COR-L47 (cell line): ENCODE measurements around the gene CCDC3.
A peak's percentile ranks its signal among the peaks of the same experiment; 100 is the strongest.

Experiments used
- DNase-seq: peaks from one replicate; lab custom pipeline; 2025; lab: John Stamatoyannopoulos, UW

The CCDC3 gene

DNA sequence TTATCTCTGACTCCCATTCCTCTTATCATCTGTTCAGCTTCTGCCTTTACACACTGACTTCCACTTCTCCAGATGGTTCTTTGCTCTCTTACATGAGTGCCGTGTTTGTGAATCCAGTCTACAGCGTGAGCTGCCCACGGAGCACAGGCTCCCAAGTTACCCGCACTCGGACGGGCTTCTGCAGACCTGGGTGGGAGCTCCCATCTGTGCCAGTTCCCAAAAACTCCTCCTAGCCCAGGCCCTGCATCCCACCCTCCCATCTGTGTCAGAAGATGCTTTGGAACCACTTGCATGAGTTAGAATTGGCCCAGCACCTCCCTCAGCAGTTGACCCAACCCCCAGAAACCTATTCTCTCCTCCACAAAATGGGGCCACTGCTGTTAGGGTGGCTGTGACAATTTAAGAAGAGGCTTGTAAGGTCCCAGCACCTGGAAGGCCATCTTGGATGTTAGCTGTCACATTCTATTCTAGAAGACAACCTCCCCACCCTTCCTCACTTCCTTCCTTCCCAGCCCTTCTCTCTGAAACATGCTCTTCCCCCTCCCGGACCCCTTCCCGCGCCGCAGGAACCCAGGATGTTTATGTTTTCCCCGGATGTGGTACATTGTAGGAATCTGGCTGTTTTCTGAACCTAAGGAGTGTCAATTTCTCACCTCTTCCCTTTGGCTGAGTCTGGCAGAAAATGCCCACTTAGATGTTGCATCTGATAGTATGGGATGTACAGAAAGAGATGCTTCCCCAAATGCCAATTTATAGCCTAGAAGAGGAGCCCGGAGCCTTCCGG lies 79.2 kb downstream of the CCDC3 start:
- DNase-seq = no peak

DNA sequence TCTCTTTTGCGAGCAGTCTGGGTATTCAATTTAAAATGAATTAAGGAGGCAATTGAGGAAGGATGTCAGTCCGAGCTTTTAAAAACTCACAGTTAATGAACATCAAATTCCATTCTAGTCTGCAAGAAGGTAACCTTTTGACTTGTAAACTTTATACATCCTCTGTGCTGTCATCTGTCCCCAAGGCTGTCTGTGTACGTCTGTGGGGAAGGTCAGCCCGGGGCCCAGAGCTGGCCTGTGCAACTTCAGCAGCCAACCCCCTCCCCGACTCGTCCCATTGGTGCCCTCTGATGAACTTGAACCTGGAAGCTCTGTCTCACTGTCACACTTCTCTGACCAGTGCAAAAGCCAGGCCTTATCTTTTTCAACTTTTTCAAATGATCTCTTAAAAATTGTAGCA lies 80.3 kb downstream of the CCDC3 start:
- DNase-seq = no peak

DNA sequence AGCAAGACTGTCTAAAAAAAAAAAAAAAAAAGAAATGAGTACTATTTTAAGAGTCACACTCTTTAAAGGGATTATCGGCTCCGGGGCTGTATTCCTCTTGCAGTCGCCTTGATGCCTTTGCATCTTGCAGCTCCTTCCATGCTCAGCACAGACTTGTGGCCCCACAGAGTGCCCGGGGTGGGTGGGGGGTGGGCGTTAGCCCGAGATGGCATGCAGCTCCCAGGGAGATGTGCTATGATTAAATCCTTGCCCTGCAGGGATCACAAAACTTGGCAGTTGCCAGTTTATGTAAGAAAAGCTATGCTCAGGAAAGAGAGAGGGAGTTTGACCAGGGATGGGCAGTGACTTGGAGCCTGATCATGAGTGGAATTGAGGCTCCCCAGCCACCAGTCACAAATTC lies 81.9 kb downstream of the CCDC3 start:
- no peak for DNase-seq

DNA sequence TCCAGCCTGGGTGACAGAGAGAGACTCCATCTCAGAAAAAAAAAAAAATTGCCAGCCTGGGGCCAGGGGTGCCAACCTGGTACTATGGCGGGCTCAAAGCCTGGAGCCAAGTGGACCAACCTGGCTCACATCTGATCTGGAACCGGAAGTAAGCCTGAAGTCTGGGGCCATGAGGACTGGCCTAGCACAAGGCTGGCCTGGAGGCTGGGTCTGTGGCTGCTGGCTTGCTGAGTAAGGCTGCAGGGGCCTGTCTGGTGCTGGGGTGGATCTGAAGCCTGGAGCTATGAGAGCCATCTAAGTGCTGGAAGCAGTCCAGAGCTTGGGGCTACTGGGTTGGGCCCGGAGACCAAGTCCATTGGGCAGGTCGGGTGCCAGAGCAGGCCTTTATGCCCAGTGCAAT lies 84.9 kb downstream of the CCDC3 start:
- DNase-seq = no peak

DNA sequence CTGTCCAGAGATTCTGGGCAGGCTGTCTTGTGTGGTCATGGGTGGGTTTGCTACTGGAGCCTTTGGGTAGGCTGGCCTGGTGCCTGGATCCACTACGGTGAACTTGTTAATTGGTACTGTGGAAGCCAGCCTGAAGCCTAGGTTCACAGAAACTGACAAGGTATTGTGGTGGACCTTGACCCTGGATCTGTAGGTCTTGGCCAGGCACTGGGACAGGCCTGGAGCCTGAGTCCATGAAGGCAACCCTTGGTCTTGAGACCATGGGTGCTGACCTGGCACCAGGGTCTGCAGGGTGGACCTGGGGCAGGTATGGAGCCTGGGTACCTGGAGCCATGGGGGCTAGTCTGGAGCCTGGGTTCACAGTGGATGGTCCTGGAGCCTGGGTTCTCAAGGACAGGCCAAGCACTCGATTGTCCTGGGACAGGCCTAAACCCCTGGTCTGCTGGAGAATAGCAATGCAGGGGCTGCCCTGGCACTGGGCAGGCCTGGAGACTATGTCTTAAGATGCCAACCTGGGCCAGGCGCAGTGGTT lies 85.8 kb downstream of the CCDC3 start:
- DNase-seq = no peak

DNA sequence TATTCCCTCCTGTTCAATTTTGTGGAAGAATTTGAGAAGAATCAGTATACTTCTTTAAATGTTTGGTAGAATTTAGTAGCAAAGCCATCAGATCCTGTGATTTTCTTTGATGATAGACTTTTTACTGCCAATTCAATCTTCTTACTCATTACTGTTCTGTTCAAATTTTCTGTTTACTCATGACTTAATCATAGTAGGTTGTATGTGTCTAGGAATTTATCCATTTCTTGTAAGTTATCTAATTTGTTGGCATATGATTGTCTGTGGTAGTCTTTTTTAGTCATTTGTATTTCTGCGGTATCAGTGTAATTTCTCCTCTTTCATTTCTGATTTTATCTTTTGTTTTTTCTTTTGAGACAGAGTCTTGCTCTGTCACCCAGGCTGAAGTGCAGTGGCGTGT lies 87.4 kb downstream of the CCDC3 start:
- DNase-seq = no peak

DNA sequence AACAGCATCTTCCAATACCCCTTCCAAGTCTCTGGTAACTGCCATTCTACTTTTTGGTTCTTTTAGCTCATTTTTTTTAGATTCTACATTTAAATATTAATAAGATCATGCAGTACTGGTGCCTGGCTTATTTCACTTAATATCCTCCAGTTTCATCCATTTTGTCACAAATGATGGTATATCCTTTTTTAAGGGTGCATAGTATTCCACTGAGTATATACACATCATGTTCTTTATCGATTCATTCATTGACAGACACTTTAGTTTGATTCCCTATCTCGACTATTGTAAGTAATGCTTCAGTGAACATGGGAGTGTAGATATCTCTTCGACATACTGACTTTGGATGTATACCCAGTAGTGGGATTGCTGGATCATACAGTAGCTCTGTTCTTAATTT lies 89.7 kb downstream of the CCDC3 start:
- no peak for DNase-seq

DNA sequence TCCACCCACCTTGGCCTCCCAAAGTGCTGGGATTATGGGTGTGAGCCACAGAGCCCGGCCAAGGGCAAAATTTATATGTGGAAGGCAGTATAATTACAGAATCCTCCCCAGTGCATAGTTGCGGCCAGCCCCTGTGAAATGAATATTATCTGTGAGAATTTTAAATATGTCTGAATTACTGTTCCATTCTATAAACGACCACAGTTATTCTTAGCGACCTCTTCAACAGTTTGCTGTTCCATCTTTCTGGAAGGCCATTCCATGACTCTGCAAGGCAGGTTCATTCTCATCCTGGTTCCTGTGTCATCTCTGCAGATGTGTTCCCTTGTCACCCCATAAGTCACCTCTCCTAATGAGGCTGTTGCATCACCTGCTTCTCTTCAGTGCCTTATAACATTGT lies 90.7 kb downstream of the CCDC3 start:
- no peak for DNase-seq

DNA sequence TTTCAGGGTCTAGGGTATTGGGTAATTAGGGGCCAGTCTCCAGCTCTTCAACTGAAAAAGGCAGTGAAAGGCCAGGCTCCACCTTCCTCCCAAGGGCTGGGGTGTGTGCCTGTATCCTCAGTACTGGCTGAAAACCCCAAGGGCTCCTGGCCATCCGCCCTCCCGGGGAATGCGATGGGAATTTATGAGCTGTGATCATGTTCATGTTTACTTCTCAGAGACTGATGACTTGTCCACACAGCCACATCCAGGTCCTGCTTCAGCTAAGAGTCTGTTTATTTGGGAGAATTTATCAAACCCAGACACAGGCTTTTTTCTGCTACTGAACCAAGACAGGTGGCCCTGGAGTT lies 91.7 kb downstream of the CCDC3 start:
- no peak for DNase-seq

DNA sequence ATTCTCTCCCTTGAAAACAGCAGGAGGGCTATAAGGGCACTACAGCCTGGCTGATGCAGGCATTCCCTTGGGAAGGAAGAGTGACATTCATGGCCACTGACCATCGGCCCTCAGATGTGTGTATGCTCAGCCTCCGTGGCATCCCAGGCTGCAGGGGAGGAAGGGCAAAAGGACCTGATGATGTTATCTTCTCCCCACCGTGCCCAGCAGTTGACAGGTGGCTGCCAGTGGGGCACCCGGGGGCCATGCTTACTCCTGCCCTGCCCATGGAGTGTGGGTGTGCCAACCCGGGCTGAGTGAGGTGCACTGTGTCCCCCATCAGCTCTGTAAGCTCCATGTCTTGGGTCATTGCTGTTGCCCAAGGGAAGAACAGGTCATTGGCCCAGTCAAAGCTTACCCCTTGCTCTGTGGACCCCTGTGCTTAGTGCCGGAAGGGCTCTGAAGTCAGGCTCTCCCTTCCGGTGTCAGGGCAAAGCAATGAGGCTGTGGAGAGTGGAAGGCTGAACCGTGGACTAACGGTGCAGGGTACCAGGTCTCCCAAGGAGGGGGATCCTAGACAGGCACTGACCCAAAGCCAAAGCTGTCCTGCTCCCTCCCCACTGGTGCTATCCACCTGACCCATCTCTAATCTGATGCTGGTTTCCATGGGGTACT lies 92.2 kb downstream of the CCDC3 start:
- DNase-seq = no peak

DNA sequence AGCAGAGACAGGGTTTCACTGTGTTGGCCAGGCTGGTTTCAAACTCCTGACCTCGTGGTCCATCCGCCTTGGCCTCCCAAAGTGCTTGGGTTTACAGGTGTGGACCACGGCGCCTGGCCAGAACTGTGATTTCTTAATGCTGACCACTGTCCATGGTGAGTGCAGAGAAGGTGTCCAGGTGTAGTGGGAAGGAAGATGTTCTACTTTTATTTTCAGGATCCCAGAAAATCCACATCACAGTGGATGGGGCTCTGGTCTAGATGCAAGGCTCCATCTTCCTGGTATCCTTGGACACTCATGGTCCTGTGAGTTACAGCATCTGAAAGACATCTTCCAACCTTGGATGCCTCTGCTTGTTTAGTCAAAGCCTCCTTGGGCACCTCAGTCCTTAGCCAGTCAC lies 92.7 kb downstream of the CCDC3 start:
- no peak for DNase-seq

DNA sequence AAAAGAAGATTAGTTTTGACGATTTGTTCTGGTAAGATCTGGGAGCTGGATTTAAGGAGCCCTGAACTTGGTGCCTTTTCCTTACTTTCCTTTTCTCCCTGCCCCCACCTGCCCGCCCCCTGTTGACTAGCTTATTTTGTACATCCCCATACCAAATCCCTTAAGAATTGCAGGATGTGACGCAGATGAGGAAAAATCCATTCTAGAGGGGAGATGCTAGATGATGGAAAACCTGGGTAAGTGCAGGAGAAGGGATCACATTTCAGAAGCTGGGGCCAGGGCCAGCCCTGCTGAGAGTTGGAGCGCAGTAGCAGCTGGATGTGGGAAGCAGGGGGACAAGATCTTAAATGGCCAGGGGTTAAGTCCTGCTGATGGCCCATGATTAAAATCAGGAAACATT lies 93.9 kb downstream of the CCDC3 start:
- DNase-seq = no peak

DNA sequence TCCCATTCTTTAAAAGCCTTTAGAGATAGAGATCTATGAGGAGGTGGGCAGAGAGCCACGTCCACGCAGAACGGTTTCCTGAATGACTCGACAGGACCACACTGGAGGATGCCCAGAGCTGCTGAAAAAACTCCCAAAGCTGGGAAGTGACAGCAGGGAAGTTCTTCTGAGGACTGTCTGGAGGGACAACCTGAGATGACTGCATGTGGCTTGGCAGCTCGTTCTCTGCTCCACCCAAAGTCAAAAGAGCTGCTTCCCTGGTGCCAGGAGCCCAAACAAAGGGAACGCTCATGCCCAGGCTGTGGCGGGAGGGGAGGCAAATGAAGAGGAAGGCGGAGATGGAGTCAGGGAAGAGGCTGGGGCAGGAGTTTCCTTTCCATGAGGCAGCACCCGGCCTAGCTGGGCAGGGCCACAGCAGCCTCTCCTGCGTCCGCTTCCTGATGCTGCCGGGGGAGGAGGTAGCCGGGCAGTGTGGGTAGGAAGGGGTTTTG lies 95.4 kb downstream of the CCDC3 start:
- DNase-seq = no peak

DNA sequence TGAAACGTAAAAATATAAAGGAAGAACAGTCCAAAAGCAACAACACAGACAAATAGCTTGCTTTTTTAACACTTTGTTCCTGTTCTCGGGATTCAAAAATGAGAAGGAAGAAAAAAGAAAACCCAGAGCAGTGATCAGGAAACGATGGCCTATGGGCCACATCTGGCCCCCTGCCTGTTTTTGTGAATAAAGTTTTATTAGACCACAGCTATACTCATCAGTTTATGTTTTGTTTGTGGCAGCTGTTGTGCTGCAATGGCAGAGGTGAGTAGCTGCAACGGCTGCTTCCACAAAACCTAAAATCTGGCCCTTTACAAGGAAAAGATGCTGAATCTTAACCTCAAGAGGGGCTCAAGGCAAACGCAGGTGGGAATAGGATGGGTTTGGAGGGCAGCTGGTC lies 96.4 kb downstream of the CCDC3 start:
- no peak for DNase-seq

DNA sequence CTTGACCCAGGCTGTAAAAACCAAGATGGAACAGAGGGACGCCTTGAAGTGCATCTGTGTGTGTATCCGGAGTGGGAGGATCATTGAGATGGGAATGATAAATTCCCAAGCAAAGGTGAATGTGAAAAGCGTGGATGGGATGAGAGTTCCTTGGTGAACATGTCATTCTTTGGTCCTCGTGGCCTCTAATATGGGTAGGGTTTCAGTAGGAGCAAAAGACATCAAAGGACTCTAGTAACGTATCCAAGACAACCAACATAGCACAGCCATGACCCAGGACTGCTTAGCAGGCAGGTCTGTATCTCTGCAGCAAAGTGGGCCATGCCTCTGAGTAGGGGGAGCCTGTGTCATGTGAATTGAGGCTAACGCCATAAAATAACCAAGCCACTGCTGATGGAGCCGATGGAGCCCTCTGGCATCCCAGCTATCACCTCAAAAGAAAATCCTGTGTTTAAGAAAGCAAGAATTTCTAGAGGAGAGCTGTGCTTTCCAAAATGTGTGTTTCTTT lies 98.6 kb downstream of the CCDC3 start:
- DNase-seq = no peak

DNA sequence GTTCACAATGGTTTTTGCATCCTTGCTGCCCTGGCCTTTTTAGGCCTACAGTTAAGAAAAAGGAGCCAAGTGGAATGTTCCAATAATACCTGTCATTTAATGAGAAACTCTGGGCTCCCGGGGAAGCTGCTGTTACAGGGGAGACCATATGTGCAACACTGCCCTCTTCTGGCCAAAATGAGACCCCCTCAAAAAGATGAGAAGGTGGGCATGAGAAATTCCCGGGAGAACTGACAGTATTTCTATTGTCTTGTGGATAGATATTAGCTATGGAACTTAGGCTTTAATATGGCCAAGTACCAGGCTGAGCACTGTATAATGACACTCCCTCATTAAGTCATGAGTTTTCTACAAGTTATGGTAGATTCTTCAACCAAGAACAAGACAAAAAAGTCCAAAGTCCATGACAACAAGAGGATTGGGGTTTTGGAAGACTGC lies 99.4 kb downstream of the CCDC3 start:
- peak; percentile 37 for DNase-seq

DNA sequence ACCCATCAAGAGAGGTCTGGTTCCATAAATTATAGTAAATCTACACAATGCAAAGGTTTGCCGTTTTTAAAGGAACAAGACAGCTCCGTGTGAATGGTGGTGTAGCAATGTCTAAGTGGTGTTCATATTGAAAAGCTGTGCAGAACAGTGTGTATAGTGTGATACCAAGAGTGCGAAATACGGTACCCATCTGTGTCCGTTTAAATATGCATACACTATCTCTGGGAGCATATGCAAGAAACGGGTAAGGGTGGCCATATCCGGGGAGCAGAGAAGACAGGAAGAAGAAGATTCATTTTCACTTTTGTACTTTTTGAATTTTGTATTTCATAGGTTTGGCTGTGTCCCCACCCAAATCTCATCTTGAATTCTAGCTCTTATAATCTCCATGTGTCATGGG lies 102.0 kb downstream of the CCDC3 start:
- DNase-seq = no peak

DNA sequence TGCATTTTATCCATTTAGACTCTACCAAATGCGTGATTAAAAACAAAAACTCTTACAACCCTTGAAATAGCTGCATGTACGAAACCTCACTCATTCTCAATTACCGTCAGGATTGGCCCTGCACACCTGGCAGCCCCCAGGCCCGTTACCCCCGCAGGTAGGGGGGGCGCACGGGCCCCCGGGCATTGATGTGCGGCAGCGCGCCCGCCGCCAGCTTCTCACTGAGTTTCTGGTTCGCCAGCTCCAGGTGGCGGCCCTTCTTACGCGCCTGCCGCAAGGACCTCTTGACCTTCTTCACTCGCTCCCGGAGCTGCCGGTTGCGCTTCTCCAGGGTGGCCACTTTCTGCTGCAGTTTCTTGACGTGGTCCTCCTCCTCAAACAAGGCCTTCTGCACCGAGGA lies 103.2 kb downstream of the CCDC3 start:
- no peak for DNase-seq

DNA sequence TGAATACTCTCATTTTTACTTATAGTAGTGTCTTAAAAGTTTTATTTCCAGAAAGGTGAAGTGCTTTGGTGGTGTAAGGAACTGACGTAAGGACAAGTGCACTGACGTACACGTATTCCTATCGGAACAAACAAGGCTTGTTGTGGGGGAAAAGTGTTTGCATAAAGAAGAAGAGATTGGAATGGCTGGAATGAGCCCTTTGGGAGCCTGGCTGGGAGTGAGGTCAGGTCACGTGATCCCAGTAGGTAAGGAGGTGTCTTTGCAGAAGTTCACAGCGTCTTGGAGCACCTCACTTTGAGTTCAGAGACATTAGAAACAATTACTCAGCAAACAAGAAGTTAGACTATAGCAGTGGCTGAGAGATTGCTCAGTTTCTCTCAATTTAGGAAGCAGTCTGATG lies 104.2 kb downstream of the CCDC3 start:
- no peak for DNase-seq

DNA sequence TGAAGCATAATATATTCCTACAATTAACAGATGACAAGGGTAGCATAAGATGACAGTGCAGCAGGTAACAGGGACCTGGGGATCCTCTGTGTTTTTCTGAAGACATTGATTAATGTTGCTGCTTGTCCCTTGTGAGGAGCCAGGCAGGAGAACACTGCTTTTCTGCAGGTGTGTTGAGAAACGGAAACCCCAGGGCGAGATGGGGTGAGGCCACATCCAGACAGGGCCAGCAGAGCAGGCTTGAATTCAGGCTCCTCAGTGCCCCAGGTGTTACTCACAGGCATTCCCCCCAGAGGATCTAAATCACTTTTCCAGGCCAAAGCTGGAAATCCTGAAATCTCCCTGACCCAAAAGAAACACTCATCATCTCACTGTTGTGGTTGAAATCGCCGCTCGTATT lies 105.3 kb downstream of the CCDC3 start:
- no peak for DNase-seq

DNA sequence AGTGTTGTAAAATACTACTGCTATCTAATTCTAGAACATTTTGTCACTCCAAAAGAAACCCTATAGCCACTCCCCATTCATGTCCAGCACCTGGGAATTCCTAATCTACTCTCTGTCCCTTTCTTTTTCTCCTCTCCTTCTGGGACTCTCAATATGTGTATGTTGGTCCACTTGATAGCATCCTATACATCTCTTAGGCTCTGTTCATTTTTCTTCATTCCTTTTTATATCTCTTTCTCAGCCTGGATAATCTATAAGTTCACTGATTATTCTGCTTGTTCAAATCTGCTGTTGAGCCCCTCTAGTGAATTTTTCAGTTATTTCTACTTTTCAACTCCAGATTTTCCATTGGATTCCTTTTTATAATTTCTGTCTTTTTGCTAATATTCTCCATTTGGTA lies 108.6 kb downstream of the CCDC3 start:
- DNase-seq = no peak

DNA sequence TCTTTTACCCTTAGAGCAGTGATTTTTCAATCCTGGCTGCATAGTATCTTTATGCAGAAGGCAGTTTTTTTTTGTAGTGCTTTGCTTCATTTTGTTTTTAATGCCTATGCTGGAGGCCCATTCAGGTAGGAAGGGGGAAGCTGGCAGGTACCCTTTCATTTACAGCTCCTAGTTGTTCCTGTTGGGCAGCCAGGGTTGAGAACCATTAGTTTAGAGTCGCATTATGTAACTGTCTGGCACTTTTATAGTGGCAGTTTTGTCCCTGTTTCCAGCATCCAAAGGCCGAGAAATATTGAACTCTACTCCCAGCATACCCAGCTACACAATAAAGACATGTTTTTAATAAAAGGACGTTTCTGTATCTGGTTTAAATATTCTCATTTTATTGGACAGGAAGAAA lies 110.6 kb downstream of the CCDC3 start:
- DNase-seq = no peak

DNA sequence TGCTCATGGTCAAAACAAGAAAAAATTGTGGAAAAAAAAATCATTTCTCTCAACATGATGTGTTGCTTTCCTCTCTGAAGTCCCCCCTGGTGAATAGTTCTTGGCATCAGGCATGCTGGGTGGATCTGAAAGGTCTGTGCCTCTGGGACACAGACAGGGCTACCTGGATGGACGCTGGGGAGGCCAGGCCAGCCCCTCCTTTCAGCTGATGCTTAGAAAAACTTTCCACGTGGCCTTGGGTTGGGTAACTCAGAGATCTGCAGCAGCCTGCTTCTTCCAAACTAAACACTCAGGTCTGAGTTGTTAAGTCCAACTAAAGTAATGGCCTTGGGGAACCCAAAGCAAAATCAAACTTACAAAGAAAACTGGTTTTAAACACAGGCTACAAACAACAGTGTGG lies 113.0 kb downstream of the CCDC3 start:
- no peak for DNase-seq
